GM12874 (cell line): ENCODE results near the gene ZNF217.

Source experiments
- CTCF ChIP-seq: IDR thresholded peaks from 2 replicates; pipeline ENCODE4 v1.5.1; 2011; ENCODE audit warnings: low read depth, mild to moderate bottlenecking, control low read depth, low read length, moderate library complexity; ENCODE audit not compliant: insufficient read depth

Gene ZNF217

DNA sequence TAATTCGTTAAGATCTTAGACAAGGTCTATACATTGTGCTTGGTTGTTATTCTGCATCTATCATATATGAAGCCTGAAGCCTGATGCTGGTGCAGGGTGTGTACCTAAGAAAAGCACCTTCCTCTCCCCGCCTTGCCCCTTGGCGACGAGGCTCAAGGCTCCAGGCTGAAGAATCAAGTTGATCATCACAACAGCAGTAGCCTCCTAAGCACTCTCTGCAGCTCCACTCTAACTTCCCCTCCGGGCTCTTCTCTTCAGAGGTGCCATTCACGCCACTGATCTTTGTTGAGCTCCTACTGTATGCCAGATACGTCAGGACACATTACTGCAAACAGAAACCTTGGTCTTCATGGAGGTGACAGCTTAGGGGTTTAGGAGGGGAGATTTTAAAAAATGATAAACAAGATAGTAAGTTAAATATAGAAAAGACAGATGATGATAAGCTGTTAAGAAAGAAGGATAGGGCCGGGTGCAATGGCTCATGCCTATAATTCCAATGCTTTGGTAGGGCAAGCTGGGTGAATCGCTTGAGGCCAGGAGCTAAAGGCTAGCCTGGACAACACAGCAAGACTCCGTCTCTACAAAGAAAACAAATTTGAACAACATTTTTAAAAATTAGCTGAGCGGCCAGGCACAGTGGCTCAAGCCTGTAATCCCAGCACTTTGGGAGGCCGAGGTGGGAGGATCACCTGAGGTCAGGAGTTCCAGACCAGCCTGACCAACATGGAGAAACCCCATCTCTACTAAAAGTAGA is 38.4 kb upstream of the ZNF217 start:
- TF ChIP-seq CTCF = no peak

DNA sequence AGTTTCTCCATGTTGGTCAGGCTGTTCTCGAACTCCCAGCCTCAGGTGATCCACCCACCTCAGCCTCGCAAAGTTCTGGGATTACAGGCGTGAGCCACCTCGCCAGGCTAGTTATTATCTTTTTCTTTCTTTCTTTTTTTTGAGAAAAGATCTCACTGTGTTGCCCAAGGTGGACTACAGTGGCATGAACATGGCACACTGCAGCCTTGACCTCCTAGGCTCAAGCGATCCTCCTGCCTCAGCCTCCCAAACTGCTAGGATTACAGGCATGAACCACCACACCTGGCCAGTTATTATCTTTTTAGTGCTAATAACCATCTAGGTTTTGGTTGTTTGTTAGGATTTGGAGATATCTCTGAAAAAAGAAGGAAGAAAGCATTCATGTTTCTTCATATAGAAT is 35.8 kb upstream of the ZNF217 start:
- no peak for TF ChIP-seq CTCF

DNA sequence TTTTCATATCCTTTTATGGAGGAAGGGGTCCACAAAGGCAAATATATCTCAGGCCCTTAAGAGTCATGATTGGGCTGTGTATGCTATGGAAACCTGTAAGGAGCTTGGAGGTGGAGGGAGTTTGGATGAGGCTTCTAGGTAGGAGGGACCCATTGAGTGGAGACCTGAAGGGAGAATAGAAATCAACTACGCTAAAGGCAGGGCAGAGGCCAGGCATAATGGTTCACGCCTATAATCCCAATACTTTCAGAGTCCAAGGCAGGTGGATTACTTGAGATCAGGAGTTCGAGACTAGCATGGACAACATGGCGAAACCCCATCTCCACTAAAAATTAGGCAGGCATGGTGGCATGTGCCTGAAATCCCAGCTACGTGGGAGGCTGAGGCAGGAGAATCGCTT is 34.4 kb upstream of the ZNF217 start:
- no peak for TF ChIP-seq CTCF

DNA sequence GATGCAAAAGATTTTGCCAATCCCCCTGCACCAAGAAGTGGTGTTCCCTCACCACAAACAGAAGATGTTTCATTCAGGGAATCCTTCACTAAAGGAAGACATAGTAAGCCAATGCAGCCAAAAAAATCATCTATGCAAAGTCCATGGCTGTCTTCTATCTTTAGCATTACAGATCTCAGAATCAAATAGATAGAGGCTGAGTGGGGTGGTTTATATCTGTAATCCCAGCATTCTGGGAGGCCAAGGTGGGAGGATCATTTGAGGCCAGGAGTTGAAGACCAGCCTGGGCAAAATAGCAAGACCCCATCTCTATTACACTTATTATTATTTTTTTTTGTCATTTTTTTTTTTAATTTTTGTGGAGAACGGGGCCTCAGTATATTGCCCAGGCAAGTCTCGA is 32.9 kb upstream of the ZNF217 start:
- no peak for TF ChIP-seq CTCF

- TF ChIP-seq CTCF = no peak
These were observed 31.9 kb upstream of the ZNF217 start for GRCh38 chr20:53625311-53626129.

GRCh38 chr20:53623454-53624211 is 30.0 kb upstream of the ZNF217 start:
- TF ChIP-seq CTCF = no peak

- no peak for TF ChIP-seq CTCF
These were observed 29.5 kb upstream of the ZNF217 start for GRCh38 chr20:53623134-53623453.
